ENCODE results near the gene SIRT3.

GRCh38 chr11:252666-253065 lies 16.5 kb upstream of the SIRT3 start:
- TF ChIP-seq CTCF (IDR thresholded peaks at IDR 0.05) (no peak), POLR2A (IDR thresholded peaks at IDR 0.05) (no peak)
